Karpas-422 (cell line): ENCODE measurements around the gene PRKG1. TPM values are rescaled to one million over a fixed set of nuclear protein-coding genes. Genes with fewer than 3 reads are reported as not detected.
A peak's percentile ranks its signal among the peaks of the same experiment; 100 is the strongest.

Experiments
- DNase-seq: peaks from one replicate; pipeline ENCODE4 v3.0.0-alpha.2; 2015
- H2AFZ ChIP-seq: fragments of 200-600 bp; sonication (generic); 2 replicates; pipeline ENCODE4 v1.6.1; 2014; ENCODE audit warnings: antibody characterized with exemption, low read length, mixed read lengths
- H3K27ac ChIP-seq: fragments of 200-600 bp; sonication (generic); 2 replicates; pipeline ENCODE4 v1.5.1; 2014; ENCODE audit warnings: mild to moderate bottlenecking, low read length, moderate library complexity
- H3K27me3 ChIP-seq: fragments of 200-600 bp; sonication (generic); 2 replicates; pipeline ENCODE4 v1.6.1; 2014; ENCODE audit warnings: low read length, mixed read lengths
- H3K36me3 ChIP-seq: fragments of 200-600 bp; sonication (generic); 2 replicates; pipeline ENCODE4 v1.6.1; 2014; ENCODE audit warnings: low read length, mixed read lengths; ENCODE audit not compliant: insufficient read depth
- H3K4me1 ChIP-seq: fragments of 200-600 bp; sonication (generic); 2 replicates; pipeline ENCODE4 v1.6.1; 2014; ENCODE audit warnings: mild to moderate bottlenecking, low read length, mixed read lengths
- H3K4me2 ChIP-seq: fragments of 200-600 bp; sonication (generic); 2 replicates; pipeline ENCODE4 v1.6.1; 2014; ENCODE audit warnings: low read length, low read depth, mild to moderate bottlenecking; ENCODE audit not compliant: poor library complexity, severe bottlenecking
- H3K4me3 ChIP-seq: fragments of 200-600 bp; sonication (generic); 2 replicates; pipeline ENCODE4 v1.5.1; 2014; ENCODE audit warnings: mild to moderate bottlenecking, antibody characterized with exemption, low read length, mixed read lengths
- H3K79me2 ChIP-seq: fragments of 200-600 bp; sonication (generic); 2 replicates; pipeline ENCODE4 v1.6.1; 2014; ENCODE audit warnings: mild to moderate bottlenecking, low read length, mixed read lengths
- H3K9ac ChIP-seq: fragments of 200-600 bp; sonication (generic); 2 replicates; pipeline ENCODE4 v1.6.0; 2014; ENCODE audit warnings: low read length
- H3K9me2 ChIP-seq: fragments of 200-600 bp; sonication (generic), shearing (Covaris generic); replicated peaks from 2 replicates; pipeline ENCODE4 v1.6.0; 2014; ENCODE audit warnings: mild to moderate bottlenecking, low read length, moderate library complexity; ENCODE audit not compliant: insufficient read depth
- H3K9me3 ChIP-seq: fragments of 300-700, 200-600 bp; sonication (generic); 2 replicates; pipeline ENCODE4 v1.6.1; 2014; ENCODE audit warnings: low read length, mixed read lengths
- H4K20me1 ChIP-seq: fragments of 200-600 bp; sonication (generic); 2 replicates; pipeline ENCODE4 v1.6.1; 2014; ENCODE audit warnings: mild to moderate bottlenecking, antibody characterized with exemption, low read length, low read depth; ENCODE audit not compliant: insufficient read depth
- total RNA-seq: library from RNA; depleted of rRNA; stranded (reverse); fragments of >200 nt; shearing (Covaris generic); gene quantifications from 2 replicates; pipeline ENCODE4 v1.2.3, GENCODE V29; 2014; ENCODE audit warnings: low replicate concordance

Gene PRKG1
- total RNA-seq, 1 experiment from 2014 or later = not detected

- H3K27me3 ChIP-seq = no peaks in the 10 kb centered on the region
- no peak overlapping the region for H3K4me3 ChIP-seq
- H2AFZ ChIP-seq = no peak overlapping the region
- no peaks in the 10 kb centered on the region for H3K36me3 ChIP-seq
- no peaks in the 10 kb centered on the region for H3K4me1 ChIP-seq
- no peaks in the 10 kb centered on the region for H4K20me1 ChIP-seq
- H3K4me2 ChIP-seq = no peak overlapping the region
- no peak overlapping the region for H3K27ac ChIP-seq
- H3K9me3 ChIP-seq = no peaks in the 10 kb centered on the region
- no peaks in the 10 kb centered on the region for H3K79me2 ChIP-seq
- no peak overlapping the region for H3K9ac ChIP-seq
- no peak for DNase-seq
- no peaks in the 10 kb centered on the region for H3K9me2 ChIP-seq
Observed at GRCh38 chr10:51046654-51047053, 27.6 kb upstream of the PRKG1 start.

- Histone ChIP-seq H3K4me2 (no peak overlapping the region), H3K27ac (no peak overlapping the region), H2AFZ (no peak overlapping the region), H4K20me1 (no peaks in the 10 kb centered on the region), H3K4me3 (no peak overlapping the region), H3K27me3 (no peaks in the 10 kb centered on the region), H3K9me2 (no peaks in the 10 kb centered on the region), H3K9me3 (no peaks in the 10 kb centered on the region), H3K36me3 (no peaks in the 10 kb centered on the region), H3K4me1 (no peaks in the 10 kb centered on the region), H3K79me2 (no peaks in the 10 kb centered on the region), H3K9ac (no peak overlapping the region)
- no peak for DNase-seq
Observed at GRCh38 chr10:51047857-51048256, 26.4 kb upstream of the PRKG1 start.

- no peaks in the 10 kb centered on the region for H3K27me3 ChIP-seq
- no peaks in the 10 kb centered on the region for H3K79me2 ChIP-seq
- H3K9me2 ChIP-seq = no peaks in the 10 kb centered on the region
- no peak overlapping the region for H2AFZ ChIP-seq
- no peak overlapping the region for H3K4me3 ChIP-seq
- no peaks in the 10 kb centered on the region for H3K36me3 ChIP-seq
- no peak for DNase-seq
- H3K4me2 ChIP-seq = no peak overlapping the region
- H4K20me1 ChIP-seq = no peaks in the 10 kb centered on the region
- H3K9ac ChIP-seq = no peak overlapping the region
- no peaks in the 10 kb centered on the region for H3K9me3 ChIP-seq
- no peaks in the 10 kb centered on the region for H3K4me1 ChIP-seq
- no peak overlapping the region for H3K27ac ChIP-seq
Observed at GRCh38 chr10:51048792-51049191, 25.5 kb upstream of the PRKG1 start.

- H4K20me1 ChIP-seq = no peaks in the 10 kb centered on the region
- H3K4me3 ChIP-seq = no peak overlapping the region
- H3K4me1 ChIP-seq = no peaks in the 10 kb centered on the region
- no peak overlapping the region for H2AFZ ChIP-seq
- DNase-seq = no peak
- no peaks in the 10 kb centered on the region for H3K9me2 ChIP-seq
- H3K9me3 ChIP-seq = no peaks in the 10 kb centered on the region
- no peak overlapping the region for H3K27ac ChIP-seq
- no peaks in the 10 kb centered on the region for H3K36me3 ChIP-seq
- H3K27me3 ChIP-seq = no peaks in the 10 kb centered on the region
- no peak overlapping the region for H3K4me2 ChIP-seq
- no peak overlapping the region for H3K9ac ChIP-seq
- H3K79me2 ChIP-seq = no peaks in the 10 kb centered on the region
Observed at GRCh38 chr10:51052163-51052562, 22.1 kb upstream of the PRKG1 start.

- no peaks in the 10 kb centered on the region for H3K9me2 ChIP-seq
- H2AFZ ChIP-seq = no peak overlapping the region
- H4K20me1 ChIP-seq = no peaks in the 10 kb centered on the region
Observed at GRCh38 chr10:51057925-51058324, 16.4 kb upstream of the PRKG1 start.

GRCh38 chr10:51063166-51063565 is 11.1 kb upstream of the PRKG1 start:
- H3K4me1 ChIP-seq = no peaks in the 10 kb centered on the region
- no peaks in the 10 kb centered on the region for H3K9me3 ChIP-seq
- H4K20me1 ChIP-seq = no peaks in the 10 kb centered on the region
- H3K36me3 ChIP-seq = no peaks in the 10 kb centered on the region
- no peak overlapping the region for H2AFZ ChIP-seq
- no peak overlapping the region for H3K4me2 ChIP-seq
- H3K27ac ChIP-seq = no peak overlapping the region
- H3K27me3 ChIP-seq = no peaks in the 10 kb centered on the region
- no peak overlapping the region for H3K9ac ChIP-seq
- no peaks in the 10 kb centered on the region for H3K9me2 ChIP-seq
- no peaks in the 10 kb centered on the region for H3K79me2 ChIP-seq
- H3K4me3 ChIP-seq = no peak overlapping the region
- DNase-seq = no peak

More at GRCh38 chr10:51057925-51058324, 16.4 kb upstream of the PRKG1 start:
- no peak overlapping the region for H3K4me2 ChIP-seq
- no peaks in the 10 kb centered on the region for H3K4me1 ChIP-seq
- H3K27me3 ChIP-seq = no peaks in the 10 kb centered on the region
- H3K27ac ChIP-seq = no peak overlapping the region
- H3K9me3 ChIP-seq = no peaks in the 10 kb centered on the region
- no peak for DNase-seq
- H3K79me2 ChIP-seq = no peaks in the 10 kb centered on the region
- no peak overlapping the region for H3K9ac ChIP-seq
- H3K36me3 ChIP-seq = no peaks in the 10 kb centered on the region
- no peak overlapping the region for H3K4me3 ChIP-seq

- Histone ChIP-seq H3K4me2 (no peak overlapping the region), H3K27ac (no peak overlapping the region), H3K9me2 (no peaks in the 10 kb centered on the region), H3K79me2 (no peaks in the 10 kb centered on the region), H3K27me3 (no peaks in the 10 kb centered on the region), H3K4me3 (no peak overlapping the region), H2AFZ (no peak overlapping the region), H3K9me3 (no peaks in the 10 kb centered on the region), H3K4me1 (no peaks in the 10 kb centered on the region), H3K36me3 (no peaks in the 10 kb centered on the region), H3K9ac (no peak overlapping the region), H4K20me1 (no peaks in the 10 kb centered on the region)
- DNase-seq = peak; percentile 79
Observed at GRCh38 chr10:51063659-51064535, 10.4 kb upstream of the PRKG1 start.

GRCh38 chr10:51066231-51066630 is 8.1 kb upstream of the PRKG1 start:
- Histone ChIP-seq H3K36me3 (no peaks in the 10 kb centered on the region), H3K9me2 (no peaks in the 10 kb centered on the region), H3K27me3 (no peaks in the 10 kb centered on the region)

More at GRCh38 chr10:51066231-51066630, 8.1 kb upstream of the PRKG1 start:
- H3K9ac ChIP-seq = no peak overlapping the region
- H3K4me1 ChIP-seq = no peaks in the 10 kb centered on the region
- H2AFZ ChIP-seq = no peak overlapping the region
- no peaks in the 10 kb centered on the region for H3K9me3 ChIP-seq
- H3K79me2 ChIP-seq = no peaks in the 10 kb centered on the region
- no peak overlapping the region for H3K4me3 ChIP-seq
- H3K27ac ChIP-seq = no peak overlapping the region
- no peak for DNase-seq
- no peaks in the 10 kb centered on the region for H4K20me1 ChIP-seq
- no peak overlapping the region for H3K4me2 ChIP-seq
